ENCODE data around the gene GRIA1.
"Not testable (repeated sequence)": the region's sequence is repeated elsewhere in the genome, so short reads cannot be mapped to it uniquely, and the experiment has no call there.

Gene GRIA1

DNA sequence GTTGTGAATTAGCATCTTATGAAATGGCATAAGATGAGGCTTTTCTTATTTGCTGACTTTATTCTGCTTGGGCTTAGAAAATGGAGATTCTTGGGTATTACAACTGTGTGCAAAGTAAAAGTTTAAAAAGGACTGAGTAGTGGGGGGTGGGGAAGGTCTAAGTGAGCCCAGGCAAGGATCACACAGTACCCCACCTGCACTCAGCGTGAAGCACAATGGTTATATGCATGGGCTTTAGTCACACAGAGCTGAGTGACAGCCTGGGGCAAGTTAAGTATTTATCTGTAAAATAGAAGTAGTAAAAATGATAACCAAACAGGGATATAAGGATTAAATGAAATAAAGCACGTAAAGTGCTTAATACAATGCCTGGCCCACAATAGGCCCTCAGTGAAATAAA is 300.9 kb downstream of the GRIA1 start:
- DNase-seq: no peak

DNA sequence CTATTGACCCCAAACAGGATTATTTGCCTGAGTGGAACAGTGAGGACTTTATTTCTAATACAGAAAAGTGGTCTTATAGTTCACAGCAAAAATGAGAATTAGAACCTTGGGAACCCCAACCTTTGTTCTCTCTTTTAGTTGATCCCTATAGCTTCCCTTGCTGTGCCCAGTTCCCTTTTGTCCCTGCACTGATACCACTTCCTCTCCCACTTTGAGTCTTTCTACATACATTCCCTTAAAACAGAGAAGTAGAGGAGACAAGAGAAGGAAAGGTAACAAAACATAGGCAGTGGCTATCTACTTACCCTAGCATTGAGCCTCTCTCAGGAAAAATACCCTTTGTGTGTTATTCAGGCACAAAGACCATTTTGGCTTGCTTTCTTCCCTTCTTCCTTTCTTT is 301.8 kb downstream of the GRIA1 start:
- no peak for DNase-seq

DNA sequence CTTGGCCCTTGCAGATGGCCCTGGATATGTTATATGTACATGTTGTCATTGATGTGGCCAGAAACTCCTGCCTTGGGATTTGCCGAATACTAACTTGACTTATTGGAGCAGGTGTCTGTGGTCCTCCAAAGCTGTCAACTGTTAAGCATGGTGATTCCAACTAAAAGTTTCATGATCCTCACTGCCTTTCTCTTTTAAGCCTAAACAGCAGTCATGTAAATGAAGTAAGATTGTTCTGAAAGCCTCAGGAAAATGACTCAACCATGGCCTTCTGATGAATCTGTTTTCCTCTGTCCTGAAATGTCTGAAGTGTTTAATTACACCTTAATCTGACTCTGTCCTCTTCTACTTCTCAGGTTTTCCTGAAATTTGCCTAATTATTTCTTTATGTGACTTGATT is 303.2 kb downstream of the GRIA1 start:
- no peak for DNase-seq

DNA sequence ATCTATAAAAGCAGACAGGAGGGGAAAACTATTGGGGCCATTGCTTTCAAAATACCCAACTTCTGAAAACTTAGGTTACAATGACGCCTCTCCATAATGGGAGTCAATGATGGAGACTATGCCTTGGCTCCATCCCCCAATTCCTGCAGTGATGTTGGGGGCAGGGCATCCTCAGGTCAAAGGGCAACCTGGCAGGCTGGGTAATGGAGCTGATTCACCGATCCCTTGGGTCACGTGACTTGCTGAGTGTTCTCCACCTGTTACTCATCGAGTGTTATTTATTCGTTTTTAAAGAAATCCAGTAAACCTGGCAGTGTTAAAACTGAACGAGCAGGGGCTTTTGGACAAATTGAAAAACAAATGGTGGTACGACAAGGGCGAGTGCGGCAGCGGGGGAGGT is 303.9 kb downstream of the GRIA1 start:
- DNase-seq: no peak

DNA sequence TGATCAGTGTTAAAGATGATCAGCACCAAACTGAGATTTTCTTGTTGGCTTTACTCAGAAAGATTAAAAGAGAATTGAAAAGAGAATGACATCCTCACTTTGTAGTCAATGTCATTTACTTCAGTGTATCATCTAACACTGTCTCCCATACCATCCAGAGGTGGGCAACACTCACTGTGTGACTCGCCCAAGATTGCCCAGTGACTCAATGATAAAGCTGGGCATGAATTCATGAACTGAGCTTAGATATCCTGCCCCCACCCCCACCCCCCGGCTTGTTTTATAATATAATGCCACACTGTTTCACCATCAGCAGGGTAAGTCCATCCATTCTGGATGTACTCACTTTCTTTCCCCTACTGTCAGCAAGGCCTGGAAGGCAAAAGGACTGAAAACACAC is 306.1 kb downstream of the GRIA1 start:
- no peak for DNase-seq

DNA sequence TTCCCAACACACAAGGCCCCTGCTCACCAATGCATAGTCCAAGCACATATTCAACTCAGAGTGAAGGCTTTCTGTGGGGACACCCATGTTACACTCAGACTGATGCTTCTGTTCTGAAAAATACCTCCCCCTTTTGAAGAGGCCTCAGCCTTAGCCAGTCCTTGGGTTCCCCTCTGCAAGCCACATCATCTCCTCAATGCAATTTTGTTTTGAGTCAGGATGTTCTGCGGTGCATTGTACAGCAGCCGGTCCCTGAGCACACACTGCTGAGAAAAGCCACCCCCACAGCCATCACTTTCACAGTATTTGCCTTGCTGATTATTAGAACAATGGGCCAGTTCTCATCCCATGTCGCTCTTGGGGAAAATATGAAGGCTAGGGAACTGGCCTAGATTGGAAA is 307.0 kb downstream of the GRIA1 start:
- no peak for DNase-seq

DNA sequence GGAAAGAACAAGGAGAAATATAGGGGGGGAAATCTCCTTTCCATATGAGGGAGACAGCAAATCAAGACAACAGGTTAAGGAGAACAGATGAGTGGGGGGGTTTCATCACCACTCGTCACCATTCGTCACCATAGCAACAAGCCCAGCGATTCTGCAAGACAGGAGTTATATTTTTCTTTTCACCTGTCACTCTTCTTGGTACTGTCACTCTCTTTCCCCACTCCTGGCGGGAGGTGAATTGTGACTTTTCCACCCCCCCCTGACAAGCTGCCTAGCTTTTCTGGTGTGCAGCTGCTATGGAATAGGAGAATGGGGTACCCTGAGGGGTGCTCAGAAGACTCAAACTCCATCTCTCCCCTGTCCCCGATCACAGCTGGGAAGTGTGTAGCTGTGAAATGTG is 308.4 kb downstream of the GRIA1 start:
- DNase-seq: no peak

DNA sequence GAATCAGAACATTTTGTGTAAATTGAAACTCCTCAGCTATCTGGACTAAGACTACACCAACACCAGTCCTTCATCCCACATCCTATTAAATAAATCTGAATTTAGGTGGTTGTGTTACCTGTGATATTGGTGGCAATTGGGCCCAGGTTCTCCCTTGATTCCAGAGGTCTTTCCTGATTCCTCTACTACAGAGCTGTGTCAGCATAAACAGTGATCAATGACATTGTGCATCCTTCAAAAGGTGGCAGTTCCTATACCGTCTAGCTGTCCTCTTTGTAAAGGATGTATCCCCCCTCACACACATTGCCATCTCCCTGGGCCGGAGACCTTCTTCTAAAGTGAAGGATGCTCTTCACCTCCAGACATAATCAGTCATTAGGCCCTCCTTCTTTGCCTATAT is 309.0 kb downstream of the GRIA1 start:
- no peak for DNase-seq

DNA sequence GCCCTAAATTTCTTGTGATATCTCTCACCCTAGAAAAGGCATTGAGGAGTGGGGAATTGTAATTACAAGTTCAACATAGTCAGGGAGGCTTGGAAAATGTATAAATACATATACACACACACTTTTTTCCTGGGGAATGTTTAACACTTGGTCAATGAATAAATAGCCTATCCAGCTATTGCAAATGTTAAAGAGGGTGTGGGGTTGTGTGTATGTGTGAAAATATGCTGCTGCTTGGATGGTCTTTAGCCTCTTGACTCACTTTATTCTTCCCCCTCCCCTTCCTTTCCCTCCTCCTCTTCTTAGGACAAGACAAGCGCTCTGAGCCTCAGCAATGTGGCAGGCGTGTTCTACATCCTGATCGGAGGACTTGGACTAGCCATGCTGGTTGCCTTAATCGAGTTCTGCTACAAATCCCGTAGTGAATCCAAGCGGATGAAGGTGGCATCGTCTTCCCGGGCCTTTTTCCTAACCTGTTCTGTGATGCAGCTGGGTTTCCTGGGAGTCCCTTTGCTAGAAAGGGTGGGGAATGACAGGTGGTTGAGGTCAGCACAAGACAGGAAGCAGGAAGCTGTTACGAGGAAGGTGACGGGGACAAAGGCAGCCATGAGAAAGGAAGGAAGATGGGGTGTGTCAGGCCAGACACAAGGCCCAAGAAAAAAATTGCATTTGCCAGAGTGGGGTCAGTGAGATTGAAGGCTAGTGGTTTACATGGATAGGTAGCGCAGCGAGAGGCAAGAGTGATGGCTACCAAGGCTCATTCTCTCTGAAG is 311.8 kb downstream of the GRIA1 start:
- no peak for DNase-seq

DNA sequence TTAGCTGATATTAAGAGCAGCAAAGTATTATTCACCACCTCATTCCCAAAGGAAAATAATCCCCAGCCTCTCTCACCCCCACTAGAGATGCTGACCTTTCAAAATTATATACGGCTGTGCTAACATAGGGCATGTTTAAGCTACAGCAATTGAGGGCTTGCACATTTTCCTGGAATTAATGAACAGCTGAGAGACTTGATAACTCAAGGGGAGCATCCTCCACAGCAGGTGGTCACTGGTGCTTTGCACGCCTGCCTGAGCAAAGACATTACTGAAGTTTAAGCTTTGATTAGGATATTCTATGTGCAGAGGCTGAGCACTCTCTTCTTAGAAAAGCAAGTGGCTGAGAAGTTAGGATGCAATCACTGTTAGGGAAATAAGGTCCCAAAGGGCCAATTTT is 317.3 kb downstream of the GRIA1 start:
- no peak for DNase-seq

DNA sequence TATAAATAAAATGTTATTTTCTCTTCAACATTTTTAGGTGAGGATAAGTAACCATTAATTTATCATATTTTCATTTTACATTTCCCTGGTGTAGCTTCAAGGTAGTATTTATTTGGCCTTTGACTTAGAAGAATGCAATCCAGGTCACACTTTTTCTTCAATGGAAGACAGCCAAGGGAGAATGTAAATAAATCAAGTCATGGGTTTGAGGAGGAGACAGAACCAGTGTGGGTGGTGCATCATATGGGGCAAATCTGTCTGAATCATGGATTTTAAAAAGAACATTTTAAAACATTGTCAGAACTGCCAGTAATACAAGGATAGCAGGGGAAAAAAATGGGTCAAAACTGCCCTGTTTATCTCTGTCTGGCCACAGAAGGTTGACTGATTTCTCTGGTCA is 318.7 kb downstream of the GRIA1 start:
- no peak for DNase-seq

DNA sequence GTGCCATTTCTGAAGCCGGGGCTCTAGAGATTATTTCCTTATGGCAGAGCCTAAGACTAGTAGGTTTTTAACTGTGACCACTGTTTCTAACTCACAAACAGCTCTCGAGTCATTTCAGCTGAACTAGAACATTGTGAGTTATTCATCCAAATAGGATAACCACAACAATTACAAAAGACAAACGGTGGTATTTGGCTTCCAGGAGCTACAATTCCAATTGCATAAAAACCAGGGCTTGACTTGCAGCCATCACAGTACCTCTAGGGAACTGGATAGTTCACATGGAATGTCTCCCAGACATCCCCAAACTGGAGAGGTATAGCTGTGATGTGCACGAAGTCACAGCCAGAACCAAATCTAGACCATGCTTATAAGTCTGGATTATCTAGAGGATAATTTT is 323.4 kb downstream of the GRIA1 start:
- DNase-seq: no peak

DNA sequence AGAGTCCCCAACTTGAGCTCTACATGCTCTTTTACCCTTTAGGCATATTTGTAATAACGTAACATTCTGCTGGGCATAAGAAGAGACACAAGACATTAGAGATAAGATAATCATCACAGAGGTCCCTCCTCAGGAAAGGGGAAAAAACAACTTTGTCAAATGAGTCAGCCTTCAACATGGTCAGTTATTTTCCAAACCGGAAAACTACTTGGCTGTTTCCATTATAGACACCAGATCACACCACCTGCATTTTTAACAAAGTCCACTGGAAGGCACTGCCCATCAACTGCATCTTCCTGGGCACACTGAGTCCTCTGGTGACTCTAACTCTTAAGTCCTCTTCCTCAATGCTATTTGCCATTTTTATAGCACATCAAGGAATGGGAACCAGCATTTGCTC is 326.4 kb downstream of the GRIA1 start:
- no peak for DNase-seq

DNA sequence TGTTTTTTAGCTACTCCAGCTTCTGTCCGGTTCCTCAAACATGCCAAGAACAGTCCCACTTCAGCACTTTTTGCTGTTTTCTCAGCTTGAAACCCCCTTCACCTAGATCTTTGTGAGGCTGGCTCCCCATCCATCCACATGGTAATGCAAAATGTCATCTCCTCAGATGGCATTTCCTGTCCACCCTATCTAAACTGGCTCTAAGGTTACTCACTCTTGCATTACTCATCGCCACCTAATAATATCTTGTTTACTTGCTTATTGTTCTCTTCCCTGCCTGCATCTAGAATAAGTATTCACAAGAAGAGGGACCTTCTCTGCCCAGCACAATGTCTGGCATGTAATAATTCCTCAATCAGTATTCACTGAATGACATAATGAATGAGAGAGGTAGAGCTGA is 328.2 kb downstream of the GRIA1 start:
- DNase-seq: no peak

DNA sequence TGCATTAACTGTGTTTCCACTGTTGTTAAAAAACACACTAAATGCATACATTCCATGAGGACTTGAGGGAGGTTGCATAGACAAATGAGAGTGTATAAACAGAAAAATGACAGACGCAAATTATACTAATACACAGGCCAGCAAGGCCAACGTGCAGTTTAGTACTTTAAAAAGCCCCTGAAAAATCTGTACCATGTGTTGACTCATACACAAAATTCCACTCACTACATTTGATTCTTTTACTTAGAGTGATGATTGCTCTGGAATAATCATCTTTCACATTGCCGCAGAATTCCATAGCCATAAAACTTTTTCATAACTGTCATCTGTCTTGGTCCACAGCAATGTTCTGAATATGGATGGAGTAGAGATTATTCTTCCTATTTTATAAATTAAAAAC is 332.6 kb downstream of the GRIA1 start:
- no peak for DNase-seq

DNA sequence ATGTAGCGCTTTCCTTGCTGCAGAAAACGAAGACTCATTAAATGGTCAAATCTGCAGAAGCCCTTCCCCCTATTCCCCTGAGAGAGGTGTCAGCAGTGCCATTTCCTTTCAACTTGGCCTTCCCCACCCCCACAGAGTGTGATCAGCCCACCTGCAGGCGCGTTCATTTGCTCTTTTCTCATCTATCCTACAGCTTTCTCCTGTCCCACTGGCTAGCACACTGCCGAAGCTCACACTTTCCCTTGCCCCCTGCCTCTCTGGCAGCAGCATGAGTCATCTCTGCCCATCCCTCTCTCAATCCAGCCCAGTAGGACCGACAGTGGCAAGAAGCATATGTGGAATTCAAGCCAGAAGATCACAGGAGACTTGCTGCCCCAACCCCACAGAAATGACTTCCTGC is 334.4 kb downstream of the GRIA1 start:
- no peak for DNase-seq

DNA sequence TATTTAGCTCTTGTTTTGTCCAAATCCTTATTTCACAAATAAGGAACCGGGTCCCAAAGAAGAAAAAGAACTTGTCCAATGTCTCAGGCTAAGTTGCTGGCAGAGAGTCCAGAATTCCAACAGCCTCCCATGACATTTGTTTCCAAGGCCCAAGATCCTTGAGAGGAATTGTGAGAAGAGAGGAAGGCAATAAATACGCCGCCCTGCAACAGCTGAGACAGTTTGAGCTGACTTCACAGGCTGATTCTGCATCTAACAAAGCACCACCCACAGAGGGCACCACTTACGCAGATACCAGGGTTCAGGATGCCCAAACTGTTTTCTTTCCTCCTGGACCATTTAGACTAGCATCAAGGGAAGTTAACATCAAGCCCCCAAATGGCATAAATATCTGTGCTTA is 336.9 kb downstream of the GRIA1 start:
- DNase-seq: no peak

DNA sequence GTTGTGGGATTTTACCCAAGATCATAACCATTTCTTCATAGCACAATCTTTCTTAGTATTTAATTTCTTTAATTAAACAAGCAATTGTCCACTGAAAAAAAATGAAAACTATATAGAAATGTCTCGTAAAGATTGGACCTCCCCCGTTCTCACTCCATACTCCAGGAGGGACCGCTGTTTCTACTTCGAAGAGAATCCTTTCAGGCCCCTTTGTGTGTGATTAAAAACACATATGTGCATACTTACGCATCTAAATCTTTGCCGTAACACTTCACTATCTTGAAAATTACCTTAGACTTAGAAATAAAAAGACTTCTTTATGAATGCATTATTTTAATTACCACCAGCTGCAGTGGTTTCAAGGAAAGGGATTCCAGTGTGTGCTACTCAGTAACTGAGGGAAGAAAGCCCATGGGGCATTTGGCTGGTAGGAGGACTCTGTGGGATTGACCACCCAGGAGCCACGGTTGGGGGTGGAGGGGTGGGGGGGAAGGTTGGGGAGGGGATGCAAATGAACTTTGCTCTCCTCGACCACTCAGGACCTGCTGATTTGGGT is 339.1 kb downstream of the GRIA1 start:
- DNase-seq: no peak

DNA sequence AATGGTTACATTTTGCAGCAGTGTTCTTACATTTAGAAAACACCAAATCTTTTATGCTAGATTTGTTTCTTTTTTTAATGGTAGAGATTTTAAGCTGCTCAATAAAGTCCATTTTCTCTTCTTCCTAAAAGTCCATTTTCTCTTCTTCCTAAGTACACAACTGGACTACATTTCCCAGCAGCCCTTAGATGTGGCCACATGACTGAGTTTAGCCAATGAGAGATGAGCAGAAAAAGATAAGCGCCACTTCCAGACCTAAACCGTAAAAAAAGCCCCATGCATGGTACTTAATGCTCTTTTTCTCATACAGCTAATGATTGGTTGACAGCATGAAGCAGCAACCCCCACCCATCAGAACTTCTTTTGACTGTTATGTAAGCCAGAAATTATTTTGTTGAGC is 341.5 kb downstream of the GRIA1 start:
- DNase-seq: peak; percentile 30 to 59

DNA sequence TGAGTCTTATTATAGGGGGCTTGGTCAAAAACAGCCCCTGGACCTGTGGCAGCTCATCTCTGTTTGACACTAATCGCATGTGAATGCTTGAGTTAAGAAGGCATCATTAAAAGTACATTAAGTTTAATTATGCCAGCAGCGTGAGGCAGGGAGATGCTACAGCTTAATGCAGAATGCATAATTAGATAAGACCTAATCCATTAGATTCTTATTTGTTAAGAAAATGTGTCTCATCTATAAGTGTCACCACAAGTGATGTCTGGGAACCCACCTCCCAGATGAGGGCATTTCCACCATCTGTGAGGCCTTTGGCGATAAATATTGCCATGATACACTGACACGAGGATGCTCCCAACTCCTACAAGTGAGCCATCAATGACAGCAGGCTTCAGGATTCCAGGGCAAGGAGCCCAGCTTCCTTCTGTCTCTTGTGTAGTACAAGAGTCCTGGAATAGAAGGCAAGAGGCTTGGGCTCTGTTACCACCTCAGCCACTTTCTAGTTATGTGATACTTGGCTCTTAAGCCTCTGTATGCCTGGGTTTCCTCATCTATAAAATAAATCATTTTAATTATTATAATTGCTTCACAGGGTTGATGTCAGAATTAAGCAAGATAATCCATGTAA is 345.5 kb downstream of the GRIA1 start:
- DNase-seq: peak in 1 of 2 experiments; percentile 50

DNA sequence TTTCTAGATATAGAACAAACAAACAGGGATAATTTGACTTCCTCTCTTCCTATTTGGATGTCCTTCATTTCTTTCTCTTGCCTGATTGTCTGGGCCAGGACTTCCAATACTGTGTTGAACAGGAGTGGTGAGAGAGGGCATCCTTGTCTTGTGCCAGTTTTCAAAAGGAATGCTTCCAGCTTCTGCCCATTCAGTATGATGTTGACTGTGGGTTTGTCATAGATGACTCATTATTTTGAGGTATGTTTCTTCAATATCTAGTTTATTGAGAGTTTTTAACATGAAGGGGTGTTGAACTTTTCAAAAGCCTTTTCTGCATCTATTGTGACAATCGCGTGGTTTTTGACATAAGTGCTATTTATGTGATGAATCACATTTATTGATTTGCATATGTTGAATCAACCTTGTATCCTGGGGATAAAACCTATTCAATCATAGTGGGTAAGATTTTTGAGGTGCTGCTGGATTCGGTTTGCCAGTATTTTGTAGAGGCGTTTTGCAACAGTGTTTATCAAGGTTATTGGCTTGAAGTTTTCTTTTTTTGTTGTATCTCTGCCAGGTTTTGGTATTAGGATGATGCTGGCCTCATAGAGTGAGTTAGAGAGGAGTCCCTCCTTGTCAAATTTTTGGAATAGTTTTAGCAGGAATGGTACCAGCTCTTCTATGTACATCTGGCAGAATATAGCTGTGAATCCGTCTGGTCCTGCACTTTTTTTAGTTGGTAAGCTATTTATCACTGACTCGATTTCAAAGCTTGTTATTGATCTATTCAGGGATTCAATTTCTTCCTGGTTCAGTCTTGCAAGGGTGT is 359.0 kb downstream of the GRIA1 start:
- not testable (repeated sequence) for DNase-seq

DNA sequence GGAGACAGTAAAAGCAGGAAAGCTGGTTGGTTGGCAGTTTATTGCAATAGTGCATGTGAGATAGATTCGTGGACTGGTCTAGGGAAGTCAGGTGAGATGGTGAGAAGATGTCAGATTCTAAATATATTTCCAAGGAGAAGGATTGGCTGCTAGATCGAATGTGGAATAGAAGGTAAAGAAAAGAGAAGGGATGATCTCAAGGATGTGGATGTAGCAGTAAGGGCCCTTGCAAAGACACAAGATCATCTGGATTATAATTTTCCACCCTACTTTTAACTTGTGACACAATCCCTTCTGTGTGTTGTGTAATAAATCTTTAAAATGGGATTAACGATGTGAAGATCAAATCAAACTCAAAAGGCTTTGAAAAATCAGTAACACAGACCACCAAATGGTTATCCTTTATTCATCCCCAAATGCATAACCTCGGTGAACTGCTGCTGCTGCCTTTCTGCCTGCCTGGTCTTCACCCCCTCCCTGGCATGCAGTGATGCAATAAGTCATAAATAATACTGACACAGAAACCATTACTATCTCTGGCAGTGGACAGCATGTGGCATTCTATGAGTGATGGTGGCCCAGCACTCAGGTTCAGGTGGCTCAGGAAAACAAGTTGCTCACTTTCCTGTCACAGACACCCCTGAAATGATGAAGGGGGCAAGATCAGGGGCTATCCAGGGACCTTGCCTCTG is 369.9 kb downstream of the GRIA1 start:
- no peak for DNase-seq

DNA sequence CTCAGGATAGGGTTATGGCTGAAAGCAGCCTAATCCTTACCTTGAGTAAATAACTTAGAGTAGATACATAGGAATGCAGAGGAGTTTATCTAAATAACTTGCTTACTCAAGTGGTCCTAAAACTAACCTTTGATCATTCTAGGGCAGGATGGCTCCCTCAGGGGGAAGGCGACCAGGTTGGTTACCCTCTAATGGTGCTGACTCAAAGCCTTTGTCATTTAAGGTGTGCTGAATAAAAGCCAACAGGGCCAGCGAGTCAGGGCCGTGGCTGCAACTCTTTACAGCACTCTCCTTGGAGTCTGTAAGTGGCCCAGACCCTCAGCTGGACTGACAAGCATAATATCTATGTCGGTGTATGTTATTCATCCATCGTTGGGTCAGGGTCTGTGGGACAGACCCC is 372.4 kb downstream of the GRIA1 start:
- not testable (repeated sequence) for DNase-seq

Data from NCI-H446 (cell line).